ENCODE results near the gene GIT1. TPM values are rescaled to one million over a fixed set of nuclear protein-coding genes. Genes with fewer than 3 reads are reported as not detected.
A peak's percentile ranks its signal among the peaks of the same experiment; 100 is the strongest.
"Not testable (repeated sequence)": the region's sequence is repeated elsewhere in the genome, so short reads cannot be mapped to it uniquely, and the experiment has no call there.

The GIT1 gene
- total RNA-seq, 2 experiments from 2014 or later: 44.3 to 60.2 TPM

GRCh38 chr17:29560316-29560715, 29.1 kb downstream of the GIT1 start:
- ChIA-PET CTCF (ENCODE audit: unreplicated experiment) (interaction anchor here (1.0 kb wide), 1 partner anchor 190 kb away, joined by 3 read pairs; no protein-coding TSS in a partner anchor), POLR2A (interaction anchor here (2.8 kb wide), 1 partner anchor 32 kb away, joined by 8 read pairs; no protein-coding TSS in a partner anchor)
- peak overlapping the region; percentile 46 for H3K27ac ChIP-seq (ENCODE audit: low read depth, low read length, poor library complexity, severe bottlenecking)
- no TSS peak for BruUV-seq (replicated peaks)
- H3K4me3 ChIP-seq (ENCODE audit: low read depth, low read length, poor library complexity, severe bottlenecking): peak overlapping the region; percentile 3
- H2AFZ ChIP-seq (ENCODE audit: low read length): peak overlapping the region; percentile 5; the same call in 1 of the 2 replicates
- TF ChIP-seq, protein P1, sequence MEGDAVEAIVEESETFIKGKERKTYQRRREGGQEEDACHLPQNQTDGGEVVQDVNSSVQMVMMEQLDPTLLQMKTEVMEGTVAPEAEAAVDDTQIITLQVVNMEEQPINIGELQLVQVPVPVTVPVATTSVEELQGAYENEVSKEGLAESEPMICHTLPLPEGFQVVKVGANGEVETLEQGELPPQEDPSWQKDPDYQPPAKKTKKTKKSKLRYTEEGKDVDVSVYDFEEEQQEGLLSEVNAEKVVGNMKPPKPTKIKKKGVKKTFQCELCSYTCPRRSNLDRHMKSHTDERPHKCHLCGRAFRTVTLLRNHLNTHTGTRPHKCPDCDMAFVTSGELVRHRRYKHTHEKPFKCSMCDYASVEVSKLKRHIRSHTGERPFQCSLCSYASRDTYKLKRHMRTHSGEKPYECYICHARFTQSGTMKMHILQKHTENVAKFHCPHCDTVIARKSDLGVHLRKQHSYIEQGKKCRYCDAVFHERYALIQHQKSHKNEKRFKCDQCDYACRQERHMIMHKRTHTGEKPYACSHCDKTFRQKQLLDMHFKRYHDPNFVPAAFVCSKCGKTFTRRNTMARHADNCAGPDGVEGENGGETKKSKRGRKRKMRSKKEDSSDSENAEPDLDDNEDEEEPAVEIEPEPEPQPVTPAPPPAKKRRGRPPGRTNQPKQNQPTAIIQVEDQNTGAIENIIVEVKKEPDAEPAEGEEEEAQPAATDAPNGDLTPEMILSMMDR (conservative IDR thresholded peaks at IDR 0.05; ENCODE audit: low read length): no peak
- TF ChIP-seq EZH2phosphoT487 (IDR thresholded peaks at IDR 0.05; ENCODE audit: borderline replicate concordance, low read depth, low read length): no peak
- no peaks in the 10 kb centered on the region for H4K20me1 ChIP-seq (ENCODE audit: insufficient read depth, low read length)
- H3K4me2 ChIP-seq (ENCODE audit: low read length): peak overlapping the region; percentile 54
- peak; percentile 78 for DNase-seq (ENCODE audit: low spot score)
- intact Hi-C loops (cut with micrococcal nuclease; ENCODE audit: unreplicated experiment): loop anchor here (10.0 kb wide), 2 partner anchors 186 to 416 kb away; no protein-coding TSS in a partner anchor
- H3K9me2 ChIP-seq (ENCODE audit: insufficient read depth, low read length): no peaks in the 10 kb centered on the region
- no peaks in the 10 kb centered on the region for H3K9me3 ChIP-seq (ENCODE audit: low read length)
- no peaks in the 10 kb centered on the region for H3K36me3 ChIP-seq (ENCODE audit: insufficient read depth, low read length)
- H3K79me2 ChIP-seq (ENCODE audit: insufficient read depth, low read depth, low read length): no peaks in the 10 kb centered on the region
- peaks cover 55% of the 10 kb centered on the region for H3K4me1 ChIP-seq (ENCODE audit: insufficient read depth, low read length, poor library complexity, severe bottlenecking)

DNA sequence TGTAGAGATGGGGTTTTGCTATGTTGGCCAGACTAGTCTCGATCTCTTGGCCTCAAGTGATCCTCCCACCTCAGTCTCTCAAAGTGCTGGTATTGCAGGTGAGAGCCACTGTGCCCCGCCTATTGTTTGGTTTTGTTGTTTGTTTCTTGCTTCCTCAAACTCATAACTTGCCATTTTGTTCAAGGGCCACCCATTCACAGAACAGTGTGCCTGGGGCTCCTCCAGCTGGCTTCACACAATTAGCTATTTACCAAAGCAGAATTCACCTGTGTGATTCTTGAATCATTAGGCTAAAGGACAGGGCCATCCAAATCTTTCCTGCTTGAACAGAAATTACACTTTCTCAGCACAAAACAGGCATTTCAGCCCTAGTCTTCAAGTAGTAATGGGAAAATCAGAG, 29.8 kb downstream of the GIT1 start:
- no peak overlapping the region for H2AFZ ChIP-seq (ENCODE audit: low read length)
- H3K9me2 ChIP-seq (ENCODE audit: insufficient read depth, low read length): no peaks in the 10 kb centered on the region
- peaks cover 55% of the 10 kb centered on the region for H3K4me1 ChIP-seq (ENCODE audit: insufficient read depth, low read length, poor library complexity, severe bottlenecking)
- no peaks in the 10 kb centered on the region for H3K9me3 ChIP-seq (ENCODE audit: low read length)
- TF ChIP-seq EZH2phosphoT487 (IDR thresholded peaks at IDR 0.05; ENCODE audit: borderline replicate concordance, low read depth, low read length): no peak
- TF ChIP-seq, protein P1 (conservative IDR thresholded peaks at IDR 0.05; ENCODE audit: low read length): no peak
- H3K36me3 ChIP-seq (ENCODE audit: insufficient read depth, low read length): no peaks in the 10 kb centered on the region
- H3K79me2 ChIP-seq (ENCODE audit: insufficient read depth, low read depth, low read length): no peaks in the 10 kb centered on the region
- ChIA-PET CTCF (ENCODE audit: unreplicated experiment) (interaction anchor here (1.0 kb wide), 1 partner anchor 189 kb away, joined by 3 read pairs; no protein-coding TSS in a partner anchor), POLR2A (interaction anchor here (2.8 kb wide), 1 partner anchor 32 kb away, joined by 8 read pairs; no protein-coding TSS in a partner anchor)
- peak overlapping the region; percentile 46 for H3K27ac ChIP-seq (ENCODE audit: low read depth, low read length, poor library complexity, severe bottlenecking)
- peak overlapping the region; percentile 54 for H3K4me2 ChIP-seq (ENCODE audit: low read length)
- BruUV-seq (replicated peaks): no TSS peak
- peak; percentile 33 for DNase-seq (ENCODE audit: low spot score)
- H4K20me1 ChIP-seq (ENCODE audit: insufficient read depth, low read length): no peaks in the 10 kb centered on the region
- intact Hi-C loops (cut with micrococcal nuclease; ENCODE audit: unreplicated experiment): loop anchor here (10.0 kb wide), 2 partner anchors 185 to 415 kb away; no protein-coding TSS in a partner anchor
- H3K4me3 ChIP-seq (ENCODE audit: low read depth, low read length, poor library complexity, severe bottlenecking): peak overlapping the region; percentile 3

GRCh38 chr17:29558139-29558538, 31.3 kb downstream of the GIT1 start:
- intact Hi-C loops (cut with micrococcal nuclease; ENCODE audit: unreplicated experiment); H3K9me3 ChIP-seq (ENCODE audit: low read length); H3K79me2 ChIP-seq (ENCODE audit: insufficient read depth, low read depth, low read length); DNase-seq (ENCODE audit: low spot score); BruUV-seq (replicated peaks); H2AFZ ChIP-seq (ENCODE audit: low read length); H4K20me1 ChIP-seq (ENCODE audit: insufficient read depth, low read length); H3K36me3 ChIP-seq (ENCODE audit: insufficient read depth, low read length); H3K4me2 ChIP-seq (ENCODE audit: low read length); H3K27ac ChIP-seq (ENCODE audit: low read depth, low read length, poor library complexity, severe bottlenecking); H3K9me2 ChIP-seq (ENCODE audit: insufficient read depth, low read length); CTCF ChIA-PET (ENCODE audit: unreplicated experiment); H3K4me3 ChIP-seq (ENCODE audit: low read depth, low read length, poor library complexity, severe bottlenecking): not testable (repeated sequence)
- POLR2A ChIA-PET: interaction anchor here (2.8 kb wide), 1 partner anchor 34 kb away, joined by 8 read pairs; no protein-coding TSS in a partner anchor
- peaks cover 45% of the 10 kb centered on the region for H3K4me1 ChIP-seq (ENCODE audit: insufficient read depth, low read length, poor library complexity, severe bottlenecking)
